Measurements from ENCODE around the gene ADAM29. TPM values are rescaled to one million over a fixed set of nuclear protein-coding genes. Genes with fewer than 3 reads are reported as not detected.
"Not testable (repeated sequence)": the region's sequence is repeated elsewhere in the genome, so short reads cannot be mapped to it uniquely, and the experiment has no call there.

Gene ADAM29
- total RNA-seq, 1 donor from 2014 or later = not detected

- ATAC-seq = no peak
- TF ChIP-seq CTCF (IDR thresholded peaks at IDR 0.05) = no peak
- Histone ChIP-seq H3K4me1 (no peaks in the 10 kb centered on the region), H3K36me3 (no peaks in the 10 kb centered on the region), H3K27ac (no peak overlapping the region), H3K27me3 (ENCODE audit: low read depth) (no peaks in the 10 kb centered on the region), H3K4me3 (no peak overlapping the region), H3K9me3 (peaks cover 13% of the 10 kb centered on the region)
- intact Hi-C loops (cut with DNase I) = no loop called here
- DNase-seq = no peak
Measured at GRCh38 chr4:174989791-174990190, 71.6 kb downstream of the ADAM29 start.

- ATAC-seq = no peak
- intact Hi-C loops (cut with DNase I) = no loop called here
- Histone ChIP-seq H3K27me3 (ENCODE audit: low read depth) (no peaks in the 10 kb centered on the region), H3K9me3 (no peaks in the 10 kb centered on the region), H3K4me3 (no peak overlapping the region), H3K27ac (no peak overlapping the region), H3K4me1 (no peaks in the 10 kb centered on the region), H3K36me3 (no peaks in the 10 kb centered on the region)
- DNase-seq = no peak
- TF ChIP-seq CTCF (IDR thresholded peaks at IDR 0.05) = no peak
Measured at GRCh38 chr4:174993916-174994315, 75.8 kb downstream of the ADAM29 start.

- Histone ChIP-seq H3K9me3 (no peaks in the 10 kb centered on the region), H3K27me3 (ENCODE audit: low read depth) (no peaks in the 10 kb centered on the region), H3K4me1 (no peaks in the 10 kb centered on the region), H3K36me3 (no peaks in the 10 kb centered on the region), H3K4me3 (no peak overlapping the region), H3K27ac (no peak overlapping the region)
- DNase-seq (no peak), ATAC-seq (no peak)
- intact Hi-C loops (cut with DNase I) = no loop called here
- no peak for TF ChIP-seq CTCF (IDR thresholded peaks at IDR 0.05)
Measured at GRCh38 chr4:174996079-174996478, 77.9 kb downstream of the ADAM29 start.

- no peaks in the 10 kb centered on the region for H3K27me3 ChIP-seq (ENCODE audit: low read depth)
- intact Hi-C loops (cut with DNase I) = no loop called here
- no peaks in the 10 kb centered on the region for H3K9me3 ChIP-seq
- H3K27ac ChIP-seq = no peak overlapping the region
- H3K4me1 ChIP-seq = no peaks in the 10 kb centered on the region
- no peak overlapping the region for H3K4me3 ChIP-seq
- TF ChIP-seq CTCF (IDR thresholded peaks at IDR 0.05) = no peak
- DNase-seq (no peak), ATAC-seq (no peak)
- H3K36me3 ChIP-seq = no peaks in the 10 kb centered on the region
Measured at GRCh38 chr4:174999407-174999806, 81.2 kb downstream of the ADAM29 start.

GRCh38 chr4:175017751-175018150 lies 99.6 kb downstream of the ADAM29 start:
- Histone ChIP-seq H3K4me3 (no peak overlapping the region), H3K36me3 (no peaks in the 10 kb centered on the region), H3K4me1 (no peaks in the 10 kb centered on the region), H3K27ac (no peak overlapping the region), H3K9me3 (no peaks in the 10 kb centered on the region), H3K27me3 (ENCODE audit: low read depth) (no peaks in the 10 kb centered on the region)
- ATAC-seq (no peak), DNase-seq (no peak)
- intact Hi-C loops (cut with DNase I) = no loop called here
- TF ChIP-seq CTCF (IDR thresholded peaks at IDR 0.05) = no peak

GRCh38 chr4:175019447-175019846 lies 101.3 kb downstream of the ADAM29 start:
- H3K4me1 ChIP-seq; H3K4me3 ChIP-seq; intact Hi-C loops (cut with DNase I); H3K27me3 ChIP-seq (ENCODE audit: low read depth); H3K36me3 ChIP-seq; ATAC-seq; H3K9me3 ChIP-seq; DNase-seq; H3K27ac ChIP-seq: not testable (repeated sequence)

Other genes with a start within 250 kb of the ADAM29 start
- gene GLRA3, start 89.1 kb upstream of the ADAM29 start, total RNA-seq = not detected

Data from lower lobe of right lung (tissue), 2 donors.